GM23248 (cell line): Measurements from ENCODE around the gene CACNA1I.

Experiments
- EZH2 ChIP-seq: fragments of 200-600 bp; sonication (generic); IDR thresholded peaks from 2 replicates; pipeline ENCODE4 v1.6.1; 2018; ENCODE audit warnings: antibody characterized with exemption, mild to moderate bottlenecking; ENCODE audit not compliant: insufficient read depth, poor library complexity, severe bottlenecking
- EZH2phosphoT487 ChIP-seq: fragments of 200-600 bp; sonication (generic); IDR thresholded peaks from 2 replicates; pipeline ENCODE4 v1.6.1; 2018; ENCODE audit warnings: antibody characterized with exemption, moderate library complexity, mild to moderate bottlenecking, low read depth; ENCODE audit not compliant: insufficient read depth

- TF ChIP-seq EZH2phosphoT487 = no peak
- no peak for TF ChIP-seq EZH2
Observed at GRCh38 chr22:39681038-39681861, 110.7 kb downstream of the CACNA1I start.
